ENCODE measurements around the gene KCMF1. TPM values are rescaled to one million over a fixed set of nuclear protein-coding genes. Genes with fewer than 3 reads are reported as not detected.

Gene KCMF1
- total and polyA plus RNA-seq, 2 of the 13 experiments (the other 11 are each of a cell fraction or from before 2014, with no cell fraction given) = 62.1 to 116 TPM

DNA sequence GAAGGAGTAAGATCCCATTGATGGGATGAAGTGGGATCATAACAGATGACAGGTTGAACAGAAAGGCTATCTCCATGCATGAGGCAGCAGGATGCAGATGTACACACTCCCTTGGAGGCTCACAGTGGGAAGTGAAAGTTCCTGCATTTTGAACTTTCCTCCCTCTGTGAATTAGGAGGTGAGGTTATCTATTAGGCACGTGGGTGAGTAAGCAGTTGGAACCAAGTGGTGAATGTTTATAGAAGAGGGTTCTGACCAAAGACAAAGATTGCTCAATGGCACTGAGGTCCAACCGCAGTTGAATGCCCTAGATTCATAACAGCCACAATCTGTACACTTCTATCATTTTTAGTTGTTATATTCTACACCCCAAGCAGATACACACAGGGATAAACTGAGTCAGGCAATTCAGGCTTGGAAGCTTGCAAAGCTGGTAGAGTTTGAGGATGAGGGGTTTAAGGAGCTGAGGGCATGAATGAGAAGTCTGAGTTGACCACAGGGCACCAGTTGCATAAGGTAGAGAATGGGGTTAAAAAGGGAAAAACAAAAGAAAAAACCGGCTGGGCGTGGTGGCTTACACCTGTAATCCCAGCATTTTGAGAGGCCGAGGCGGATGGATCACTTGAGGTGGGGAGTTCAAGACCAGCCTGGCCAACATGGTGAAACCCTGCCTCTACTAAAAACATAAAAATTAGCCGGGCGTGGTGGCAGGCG is 7.1 kb upstream of the KCMF1 start (continued):
- TF ChIP-seq, protein P1, sequence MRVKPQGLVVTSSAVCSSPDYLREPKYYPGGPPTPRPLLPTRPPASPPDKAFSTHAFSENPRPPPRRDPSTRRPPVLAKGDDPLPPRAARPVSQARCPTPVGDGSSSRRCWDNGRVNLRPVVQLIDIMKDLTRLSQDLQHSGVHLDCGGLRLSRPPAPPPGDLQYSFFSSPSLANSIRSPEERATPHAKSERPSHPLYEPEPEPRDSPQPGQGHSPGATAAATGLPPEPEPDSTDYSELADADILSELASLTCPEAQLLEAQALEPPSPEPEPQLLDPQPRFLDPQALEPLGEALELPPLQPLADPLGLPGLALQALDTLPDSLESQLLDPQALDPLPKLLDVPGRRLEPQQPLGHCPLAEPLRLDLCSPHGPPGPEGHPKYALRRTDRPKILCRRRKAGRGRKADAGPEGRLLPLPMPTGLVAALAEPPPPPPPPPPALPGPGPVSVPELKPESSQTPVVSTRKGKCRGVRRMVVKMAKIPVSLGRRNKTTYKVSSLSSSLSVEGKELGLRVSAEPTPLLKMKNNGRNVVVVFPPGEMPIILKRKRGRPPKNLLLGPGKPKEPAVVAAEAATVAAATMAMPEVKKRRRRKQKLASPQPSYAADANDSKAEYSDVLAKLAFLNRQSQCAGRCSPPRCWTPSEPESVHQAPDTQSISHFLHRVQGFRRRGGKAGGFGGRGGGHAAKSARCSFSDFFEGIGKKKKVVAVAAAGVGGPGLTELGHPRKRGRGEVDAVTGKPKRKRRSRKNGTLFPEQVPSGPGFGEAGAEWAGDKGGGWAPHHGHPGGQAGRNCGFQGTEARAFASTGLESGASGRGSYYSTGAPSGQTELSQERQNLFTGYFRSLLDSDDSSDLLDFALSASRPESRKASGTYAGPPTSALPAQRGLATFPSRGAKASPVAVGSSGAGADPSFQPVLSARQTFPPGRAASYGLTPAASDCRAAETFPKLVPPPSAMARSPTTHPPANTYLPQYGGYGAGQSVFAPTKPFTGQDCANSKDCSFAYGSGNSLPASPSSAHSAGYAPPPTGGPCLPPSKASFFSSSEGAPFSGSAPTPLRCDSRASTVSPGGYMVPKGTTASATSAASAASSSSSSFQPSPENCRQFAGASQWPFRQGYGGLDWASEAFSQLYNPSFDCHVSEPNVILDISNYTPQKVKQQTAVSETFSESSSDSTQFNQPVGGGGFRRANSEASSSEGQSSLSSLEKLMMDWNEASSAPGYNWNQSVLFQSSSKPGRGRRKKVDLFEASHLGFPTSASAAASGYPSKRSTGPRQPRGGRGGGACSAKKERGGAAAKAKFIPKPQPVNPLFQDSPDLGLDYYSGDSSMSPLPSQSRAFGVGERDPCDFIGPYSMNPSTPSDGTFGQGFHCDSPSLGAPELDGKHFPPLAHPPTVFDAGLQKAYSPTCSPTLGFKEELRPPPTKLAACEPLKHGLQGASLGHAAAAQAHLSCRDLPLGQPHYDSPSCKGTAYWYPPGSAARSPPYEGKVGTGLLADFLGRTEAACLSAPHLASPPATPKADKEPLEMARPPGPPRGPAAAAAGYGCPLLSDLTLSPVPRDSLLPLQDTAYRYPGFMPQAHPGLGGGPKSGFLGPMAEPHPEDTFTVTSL (CRISPR knock-in tag; IDR thresholded peaks at IDR 0.05; ENCODE audit: borderline replicate concordance) = peak; percentile 93
- TF ChIP-seq ZNF703 (CRISPR knock-in tag; IDR thresholded peaks at IDR 0.05; ENCODE audit: borderline replicate concordance) (0 out of 2 replicates have a peak, but pooled peaks have one; percentile 44), SAFB2 (CRISPR knock-in tag; IDR thresholded peaks at IDR 0.05; ENCODE audit: borderline replicate concordance, low read depth) (peak; percentile 79; the same call in 1 of the 2 replicates), RFXANK (CRISPR knock-in tag; IDR thresholded peaks at IDR 0.05) (no peak), JUND (CRISPR knock-in tag; IDR thresholded peaks at IDR 0.05) (peak; percentile 92), FOXP4 (CRISPR knock-in tag; IDR thresholded peaks at IDR 0.05) (peak; percentile 91), ZNF354B (CRISPR knock-in tag; IDR thresholded peaks at IDR 0.05) (no peak), ETS1 (CRISPR knock-in tag; IDR thresholded peaks at IDR 0.05) (no peak), STAT6 (CRISPR knock-in tag; IDR thresholded peaks at IDR 0.05; ENCODE audit: borderline replicate concordance) (peak; percentile 98), TEAD3 (CRISPR knock-in tag; optimal IDR thresholded peaks at IDR 0.05; ENCODE audit: borderline replicate concordance) (peak; percentile 89), TP53 (CRISPR knock-in tag; conservative IDR thresholded peaks at IDR 0.05) (no peak), TAF1 (CRISPR knock-in tag; IDR thresholded peaks at IDR 0.05) (peak; percentile 41; the same call in 1 of the 2 replicates), HNF4A (CRISPR knock-in tag; IDR thresholded peaks at IDR 0.05) (peak; percentile 95), HOXA7 (CRISPR knock-in tag; IDR thresholded peaks at IDR 0.05) (no peak)
- TF ChIP-seq, protein P2, sequence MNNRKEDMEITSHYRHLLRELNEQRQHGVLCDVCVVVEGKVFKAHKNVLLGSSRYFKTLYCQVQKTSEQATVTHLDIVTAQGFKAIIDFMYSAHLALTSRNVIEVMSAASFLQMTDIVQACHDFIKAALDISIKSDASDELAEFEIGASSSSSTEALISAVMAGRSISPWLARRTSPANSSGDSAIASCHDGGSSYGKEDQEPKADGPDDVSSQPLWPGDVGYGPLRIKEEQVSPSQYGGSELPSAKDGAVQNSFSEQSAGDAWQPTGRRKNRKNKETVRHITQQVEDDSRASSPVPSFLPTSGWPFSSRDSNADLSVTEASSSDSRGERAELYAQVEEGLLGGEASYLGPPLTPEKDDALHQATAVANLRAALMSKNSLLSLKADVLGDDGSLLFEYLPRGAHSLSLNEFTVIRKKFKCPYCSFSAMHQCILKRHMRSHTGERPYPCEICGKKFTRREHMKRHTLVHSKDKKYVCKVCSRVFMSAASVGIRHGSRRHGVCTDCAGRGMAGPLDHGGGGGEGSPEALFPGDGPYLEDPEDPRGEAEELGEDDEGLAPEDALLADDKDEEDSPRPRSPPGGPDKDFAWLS (CRISPR knock-in tag; IDR thresholded peaks at IDR 0.05; ENCODE audit: borderline replicate concordance) = peak; percentile 38; the same call in 1 of the 2 replicates
